ENCODE results near the gene PHKB.

Gene PHKB

DNA sequence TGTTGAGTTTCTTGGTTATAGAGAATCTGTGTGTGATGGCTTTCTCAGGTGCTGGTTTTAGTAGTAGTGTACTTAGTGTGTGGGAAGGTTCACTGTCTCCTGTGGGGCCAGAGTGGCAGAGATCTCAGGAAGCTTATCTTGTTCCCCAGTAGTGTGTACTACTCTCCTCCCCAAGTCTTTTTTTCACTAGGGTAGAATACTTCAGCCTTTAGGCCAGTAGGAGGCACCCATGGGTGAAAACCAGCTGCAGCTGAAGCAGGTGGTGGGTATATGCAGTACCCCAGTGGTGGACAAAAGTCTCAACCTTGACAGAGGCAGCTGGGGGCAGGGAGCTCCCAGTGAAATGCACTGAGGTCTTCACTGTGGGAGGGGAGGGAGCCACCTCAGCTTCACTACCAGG lies 109.9 kb downstream of the PHKB start:
- DNase-seq (ENCODE audit: low spot score), result no peak

DNA sequence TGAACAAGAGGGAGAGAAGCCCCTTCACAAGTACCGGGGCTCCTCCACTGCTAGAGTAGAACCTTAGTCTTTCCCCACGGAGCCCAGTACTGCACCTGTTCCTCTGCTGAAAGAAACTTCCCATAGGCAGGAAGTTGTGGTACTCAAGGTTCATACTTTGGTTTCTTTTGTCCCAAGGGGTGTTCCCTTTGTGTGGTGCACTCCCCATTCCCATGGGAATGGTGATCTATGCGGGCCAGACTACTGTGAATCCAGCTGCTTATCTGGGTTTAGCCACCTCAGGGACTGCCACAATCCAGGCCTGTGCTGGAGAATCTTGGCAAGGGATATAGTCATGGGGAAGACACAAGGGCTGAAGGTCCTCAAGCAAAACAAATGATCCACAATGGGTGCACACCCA lies 110.6 kb downstream of the PHKB start:
- no peak for DNase-seq (ENCODE audit: low spot score)

DNA sequence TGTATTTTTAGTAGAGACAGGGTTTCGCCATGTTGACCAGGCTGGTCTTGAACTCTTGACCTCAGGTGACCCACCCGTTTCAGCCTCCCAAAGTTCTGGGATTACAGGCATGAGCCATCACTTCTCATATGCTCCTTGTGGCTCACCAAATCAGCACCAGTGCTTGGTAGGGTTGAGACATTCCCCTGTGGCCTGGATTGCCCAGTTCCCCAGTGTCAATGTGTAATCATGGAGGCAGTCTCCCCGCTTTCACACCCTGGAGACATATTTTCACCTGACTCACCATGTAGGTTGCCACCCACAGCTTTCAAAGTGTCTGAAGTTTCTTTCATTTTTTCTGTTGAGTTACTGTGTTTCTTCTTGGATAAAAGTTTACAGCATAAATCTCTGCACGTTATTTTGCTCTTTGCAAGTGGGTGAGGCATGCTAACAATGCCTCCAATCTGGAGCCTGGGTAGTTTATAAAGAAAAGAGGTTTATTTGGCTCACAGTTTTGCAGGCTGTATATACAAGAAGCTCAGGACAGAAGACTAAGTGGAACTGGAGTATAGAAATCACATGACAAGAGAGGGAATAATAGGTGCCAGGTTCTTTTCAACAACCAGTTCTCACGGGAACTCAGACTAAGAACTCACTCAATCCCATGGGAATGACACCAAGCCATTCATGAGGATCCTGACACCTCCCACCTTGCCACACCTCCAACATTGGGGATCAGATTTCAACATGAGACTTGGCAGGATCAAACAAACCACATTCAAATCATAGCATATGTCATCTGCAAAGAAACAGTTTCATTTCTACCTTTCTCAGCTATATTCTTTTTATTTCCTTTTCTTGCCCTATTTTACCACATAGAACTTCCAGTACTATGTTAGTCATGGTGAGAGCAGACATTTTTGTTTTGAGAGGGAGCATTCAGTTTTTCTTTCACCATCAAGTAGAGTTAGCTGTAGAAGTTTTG lies 113.2 kb downstream of the PHKB start:
- no peak for DNase-seq (ENCODE audit: low spot score)

DNA sequence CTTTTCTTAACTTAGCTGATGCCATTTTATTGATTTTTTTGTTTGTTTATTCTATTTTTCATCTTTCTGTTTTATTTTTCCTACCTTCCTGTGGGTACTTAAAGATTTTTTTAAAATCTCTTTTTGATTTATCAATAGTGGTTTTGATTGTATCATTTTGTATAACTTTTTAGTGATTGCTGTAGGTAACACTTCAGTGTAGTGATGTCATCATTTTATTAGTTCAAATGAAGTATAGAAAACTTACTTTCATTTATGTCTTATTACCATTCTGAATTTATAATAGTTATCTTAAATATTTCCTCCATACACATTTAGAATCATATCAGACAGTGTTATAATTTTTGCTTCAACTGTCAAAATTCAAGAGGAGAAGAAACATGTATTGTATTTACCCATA lies 115.9 kb downstream of the PHKB start:
- DNase-seq (ENCODE audit: low spot score), result no peak

DNA sequence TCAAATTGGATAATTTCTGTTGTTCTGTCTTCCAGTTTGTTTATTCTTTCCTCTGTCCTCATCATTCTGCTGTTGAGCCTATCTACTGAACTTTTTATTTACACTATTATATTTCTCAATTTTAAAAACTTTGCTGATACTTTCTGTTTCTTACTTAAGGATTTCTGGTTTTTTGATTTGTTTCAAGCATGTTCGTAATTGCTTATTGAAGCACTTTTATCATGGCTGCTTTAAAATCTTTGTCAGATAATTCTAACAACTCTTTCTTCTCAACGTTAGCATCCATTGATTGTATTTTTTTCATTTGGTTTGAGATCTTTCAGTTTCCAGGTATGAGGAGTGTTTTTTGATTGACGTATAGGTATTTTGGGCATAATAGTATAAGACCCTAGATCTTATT lies 116.9 kb downstream of the PHKB start:
- no peak for DNase-seq (ENCODE audit: low spot score)

DNA sequence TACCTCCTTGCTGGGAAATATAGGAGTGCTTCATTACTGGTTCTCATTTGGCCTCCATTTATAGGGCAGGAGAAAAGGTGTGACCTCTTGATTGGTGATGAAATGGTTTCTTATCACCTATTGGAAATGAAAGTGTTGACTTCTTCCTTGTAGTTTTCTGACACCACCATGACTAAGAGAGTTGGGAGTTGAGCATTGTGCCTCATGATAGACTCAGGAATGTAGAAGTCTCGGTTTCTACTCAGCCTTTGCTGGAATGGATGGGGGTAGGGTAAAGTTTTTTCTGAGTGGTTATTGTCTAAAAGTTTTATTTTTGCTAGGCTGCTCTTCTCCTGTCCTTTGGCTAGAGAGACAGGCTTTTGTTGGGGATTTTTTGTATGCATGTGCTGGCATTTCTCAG lies 117.4 kb downstream of the PHKB start:
- no peak for DNase-seq (ENCODE audit: low spot score)

DNA sequence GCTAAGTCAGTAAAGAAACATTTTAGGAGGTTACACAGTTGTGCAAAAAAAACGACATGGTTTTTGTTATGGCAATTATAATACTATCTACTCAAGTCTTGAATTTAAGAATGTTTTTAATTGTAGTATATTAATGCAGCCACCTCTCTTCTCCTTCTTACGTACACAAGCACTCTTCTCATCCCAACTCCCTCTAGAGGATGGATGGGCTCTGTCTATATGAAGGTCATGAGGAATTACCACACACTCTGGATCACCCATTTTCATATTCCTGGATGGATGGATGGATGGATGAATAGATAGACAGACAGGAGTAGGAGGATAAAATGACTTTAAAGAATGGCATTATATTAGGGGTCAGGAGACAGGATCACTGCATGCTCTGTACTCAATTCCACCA lies 120.0 kb downstream of the PHKB start:
- no peak for DNase-seq (ENCODE audit: low spot score)

DNA sequence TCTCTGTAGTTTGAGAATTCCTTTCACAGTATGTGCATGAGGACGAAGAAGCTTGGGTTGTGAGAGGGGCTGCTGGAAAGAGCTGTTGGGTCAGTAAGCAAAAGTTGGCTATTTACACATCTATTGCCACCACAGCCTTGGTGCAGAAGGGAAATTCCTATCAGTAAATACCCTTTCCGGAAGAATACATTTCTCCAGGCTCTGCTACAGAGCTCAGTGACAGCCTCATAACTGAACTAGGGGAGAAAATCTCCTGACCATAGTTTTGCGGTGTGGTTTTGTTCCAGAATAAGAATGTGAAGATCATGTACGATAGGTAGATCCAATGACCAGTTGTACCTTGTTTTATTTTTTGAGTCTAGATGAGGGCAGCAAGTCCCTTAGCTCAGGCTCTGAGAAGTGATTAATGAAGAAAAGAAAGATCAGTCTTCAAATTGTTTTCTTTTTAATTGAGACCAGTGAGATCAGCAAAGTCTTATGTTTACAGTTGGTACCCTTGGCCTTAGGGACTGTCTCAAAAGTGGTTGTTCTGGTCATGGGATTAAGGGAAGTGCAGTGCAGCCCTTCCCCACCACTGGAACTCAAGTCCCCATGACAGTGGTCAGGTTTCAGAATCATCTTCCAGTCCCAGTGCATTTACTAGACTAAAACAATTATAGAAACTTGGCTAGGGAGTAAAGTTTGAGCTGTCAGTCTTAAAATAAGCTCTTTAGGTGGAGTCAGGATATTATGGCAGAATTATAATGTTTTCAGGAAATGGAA lies 123.5 kb downstream of the PHKB start:
- no peak for DNase-seq (ENCODE audit: low spot score)

DNA sequence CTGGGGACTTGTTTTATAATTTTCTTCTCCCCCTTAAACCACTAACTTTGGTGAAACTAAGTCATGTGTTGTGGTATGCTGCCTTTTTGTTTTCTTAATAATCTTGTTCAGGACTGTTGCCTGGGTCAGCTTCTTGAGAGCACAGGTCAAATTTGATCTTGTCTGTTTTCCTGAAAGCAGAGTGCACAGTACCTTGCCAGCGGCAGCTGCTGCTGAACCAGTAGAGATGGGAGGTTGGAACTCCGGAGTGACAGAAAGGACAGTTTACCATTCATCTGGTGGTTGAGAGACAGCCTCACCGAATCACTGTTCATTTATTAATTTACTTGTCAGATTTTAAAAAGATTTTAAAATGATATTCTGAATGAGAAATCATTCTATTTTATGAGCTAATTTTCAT lies 125.0 kb downstream of the PHKB start:
- no peak for DNase-seq (ENCODE audit: low spot score)

DNA sequence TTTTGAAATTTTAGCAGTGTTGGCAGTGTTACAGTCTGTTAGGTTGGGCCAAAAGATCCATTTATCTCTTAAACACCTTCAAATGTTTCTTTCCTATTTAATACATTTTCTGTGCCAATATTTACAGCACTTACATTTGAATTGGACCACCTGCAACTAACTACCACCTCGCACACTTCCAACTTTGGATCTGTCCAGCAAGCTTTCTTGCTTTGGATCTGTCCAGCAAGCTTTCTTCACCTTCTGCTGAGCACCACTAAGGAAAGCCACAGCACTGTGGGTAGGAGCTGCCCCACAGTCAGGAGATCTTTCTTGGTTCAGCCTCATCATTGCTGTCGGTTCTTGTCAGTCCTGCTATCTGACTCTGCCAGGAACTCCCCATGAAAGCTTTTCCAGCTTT lies 129.3 kb downstream of the PHKB start:
- DNase-seq (ENCODE audit: low spot score), result no peak

DNA sequence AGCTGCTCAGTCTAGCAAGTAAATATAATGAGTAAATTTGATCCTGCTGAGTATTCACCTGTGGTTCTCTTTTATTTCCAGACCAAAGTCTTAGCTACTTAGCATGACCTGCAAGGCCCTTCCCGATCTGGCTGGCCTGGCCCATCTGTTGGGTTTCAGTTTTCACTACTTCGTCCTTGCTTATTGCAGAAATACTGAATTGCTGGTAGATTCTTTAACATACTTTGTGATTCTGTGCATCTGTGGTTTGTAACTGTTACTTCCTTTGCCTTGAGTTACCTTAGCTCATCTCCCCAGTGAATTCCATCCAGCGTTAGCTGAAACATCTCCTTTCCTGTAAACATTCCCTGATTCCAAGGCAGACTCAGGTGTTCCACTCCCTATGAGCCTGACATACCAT lies 131.1 kb downstream of the PHKB start:
- no peak for DNase-seq (ENCODE audit: low spot score)

DNA sequence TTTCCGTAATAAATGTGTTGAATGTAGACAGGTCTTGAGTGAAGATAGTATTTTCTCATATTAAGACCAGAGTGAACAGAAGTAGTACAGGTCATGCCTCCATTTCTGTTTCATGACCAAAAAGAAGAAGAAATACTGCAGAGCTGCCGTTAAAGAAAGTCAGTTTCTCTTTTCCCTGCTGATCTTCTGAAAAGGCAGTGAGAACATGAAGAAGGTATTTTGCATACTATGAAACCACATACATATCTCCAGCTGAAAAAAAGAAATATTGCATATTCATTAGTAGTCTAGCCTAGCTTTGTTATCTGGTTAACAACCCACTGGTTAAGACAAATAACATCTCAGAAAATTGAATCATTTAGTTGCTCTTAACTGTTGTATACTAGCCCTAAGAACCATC lies 138.4 kb downstream of the PHKB start:
- DNase-seq (ENCODE audit: low spot score), result no peak

DNA sequence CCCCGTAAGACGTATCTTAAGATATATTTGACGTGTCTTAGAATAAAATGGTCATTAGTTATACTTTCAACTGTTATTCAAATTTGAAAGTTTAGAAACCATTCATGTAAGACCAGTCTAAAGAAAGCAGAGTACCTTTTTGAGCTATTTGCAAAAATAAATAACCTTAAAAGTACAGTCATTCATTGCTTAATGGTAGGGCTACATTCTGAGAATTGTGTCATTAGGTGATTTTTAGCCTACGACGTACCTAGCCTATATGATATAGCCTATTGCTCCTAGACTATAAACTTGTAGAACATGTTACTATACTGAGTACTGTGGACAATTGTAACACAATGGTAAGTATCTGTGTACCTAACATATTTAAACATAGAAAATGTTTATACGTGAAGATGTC lies 139.2 kb downstream of the PHKB start:
- DNase-seq (ENCODE audit: low spot score), result no peak

DNA sequence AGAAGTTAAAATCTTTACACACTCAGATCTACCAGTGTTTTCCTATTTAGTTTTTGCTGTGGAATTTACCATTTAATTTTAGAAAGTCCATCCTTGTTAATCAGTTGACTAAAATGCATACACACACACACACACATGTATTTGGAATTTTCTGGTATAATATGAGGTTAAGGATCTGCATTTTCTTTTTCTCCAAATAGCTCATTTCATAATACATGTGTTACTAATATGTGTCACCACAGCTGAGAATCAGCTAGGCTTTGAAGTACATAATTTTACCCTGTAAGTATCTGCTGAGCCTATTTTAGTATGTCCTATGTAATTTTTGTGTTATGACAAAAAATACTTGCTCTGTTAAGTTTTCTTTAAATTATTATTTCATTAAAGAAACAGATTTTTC lies 143.2 kb downstream of the PHKB start:
- no peak for DNase-seq (ENCODE audit: low spot score)

DNA sequence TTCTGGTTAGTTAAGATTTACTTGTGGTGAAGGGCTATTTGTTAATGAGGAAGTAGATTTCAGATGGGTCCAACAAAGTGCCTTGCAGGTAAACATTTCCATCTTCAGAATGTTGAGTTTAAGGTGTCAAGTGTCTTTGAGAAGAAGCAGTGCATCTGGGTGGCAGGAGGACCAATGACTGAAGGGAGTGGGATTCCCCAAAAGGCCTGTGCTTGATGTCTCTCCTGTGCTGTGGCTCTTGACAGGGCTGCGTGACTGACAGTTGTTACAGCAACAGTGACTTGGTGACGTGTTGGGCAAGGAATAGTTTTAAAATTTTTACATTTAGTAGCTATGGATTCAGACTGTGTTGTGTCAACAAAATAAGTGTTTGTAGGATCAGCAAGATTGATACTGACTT lies 149.9 kb downstream of the PHKB start:
- DNase-seq (ENCODE audit: low spot score), result no peak

DNA sequence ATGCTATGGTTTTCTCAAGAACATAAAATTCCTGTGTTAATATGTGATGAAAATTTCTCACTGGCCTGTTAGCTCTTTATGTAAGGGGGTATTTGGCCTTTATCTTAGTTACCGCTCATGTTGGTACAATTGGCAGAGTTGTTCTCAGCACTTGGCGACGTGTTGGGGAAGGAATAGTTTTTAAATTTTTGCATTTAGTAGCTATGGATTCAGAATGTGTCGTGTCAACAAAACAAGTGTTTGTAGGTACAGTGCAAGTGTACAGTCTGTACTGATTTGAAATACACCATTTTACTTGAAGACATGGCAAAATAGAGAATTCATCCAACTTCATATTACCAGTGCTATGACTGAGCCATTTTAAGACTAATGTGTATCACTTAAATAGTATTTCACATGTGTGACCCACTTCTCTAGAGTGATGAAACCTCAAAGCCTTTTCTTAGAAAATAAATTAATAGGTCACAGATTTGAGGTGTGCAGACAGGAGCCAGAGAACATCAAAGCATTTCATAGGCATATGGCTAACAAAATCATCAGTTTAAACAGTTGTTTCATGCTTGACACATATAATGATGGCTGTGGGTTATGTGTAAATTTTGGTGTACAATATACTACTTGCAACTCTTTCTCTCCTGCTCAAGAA lies 150.8 kb downstream of the PHKB start:
- no peak for DNase-seq (ENCODE audit: low spot score)

DNA sequence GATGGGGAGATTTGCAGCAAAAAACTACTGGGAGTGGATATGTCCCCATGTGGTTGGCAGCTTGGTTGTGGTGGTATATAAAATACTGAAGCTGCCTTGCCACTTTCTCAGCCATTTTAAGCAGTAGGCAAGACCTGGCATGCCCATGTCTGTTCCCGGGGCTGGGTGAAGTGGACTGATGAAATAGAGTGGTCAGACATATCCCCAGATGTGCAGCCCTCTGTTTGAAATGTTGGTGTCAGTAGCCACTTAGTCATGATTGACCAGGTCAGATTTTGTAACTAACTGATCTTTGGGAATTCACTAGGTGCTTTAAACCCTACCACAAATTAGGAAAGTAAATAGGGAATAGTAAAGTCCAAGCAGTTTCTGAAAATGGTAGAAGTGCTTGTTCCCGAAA lies 151.6 kb downstream of the PHKB start:
- no peak for DNase-seq (ENCODE audit: low spot score)

DNA sequence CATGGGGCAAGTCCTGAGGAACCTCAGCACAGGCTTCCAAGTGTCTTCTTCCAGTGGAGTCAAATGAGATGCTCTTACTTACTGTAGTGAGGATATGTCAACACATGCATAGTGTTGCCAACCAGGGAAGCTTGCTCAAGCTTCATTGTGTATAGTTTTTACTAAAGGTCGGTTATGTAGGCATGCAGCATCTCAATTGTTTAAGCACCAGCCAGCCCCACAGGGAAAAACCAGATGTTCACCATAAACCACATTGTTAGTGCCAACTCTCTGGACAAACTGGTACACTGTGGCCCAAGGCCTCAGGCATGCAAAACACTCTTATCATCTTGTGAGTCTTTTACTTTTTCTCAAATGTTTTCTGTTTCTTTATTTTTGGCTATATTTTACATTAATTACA lies 152.1 kb downstream of the PHKB start:
- no peak for DNase-seq (ENCODE audit: low spot score)

DNA sequence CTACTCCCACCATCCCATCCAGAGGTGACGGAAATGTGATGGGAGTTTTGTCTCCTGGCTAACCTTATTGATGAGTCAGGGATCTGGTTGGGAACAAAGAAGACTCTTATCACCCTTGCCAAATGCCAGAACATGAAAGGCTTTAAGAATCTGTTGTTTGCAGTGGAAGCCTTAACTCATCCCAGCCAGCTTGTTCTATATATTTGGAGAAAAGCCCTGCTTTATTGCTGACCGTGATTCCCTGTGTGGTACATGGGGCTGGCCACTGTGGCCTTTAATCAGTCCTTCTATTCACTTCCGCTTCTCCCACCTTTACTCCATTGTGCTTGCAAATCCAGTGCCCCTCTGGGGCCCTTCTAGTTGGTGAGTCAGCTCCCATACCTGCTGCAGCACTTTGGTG lies 156.6 kb downstream of the PHKB start:
- peak; percentile 52 for DNase-seq (ENCODE audit: low spot score)

DNA sequence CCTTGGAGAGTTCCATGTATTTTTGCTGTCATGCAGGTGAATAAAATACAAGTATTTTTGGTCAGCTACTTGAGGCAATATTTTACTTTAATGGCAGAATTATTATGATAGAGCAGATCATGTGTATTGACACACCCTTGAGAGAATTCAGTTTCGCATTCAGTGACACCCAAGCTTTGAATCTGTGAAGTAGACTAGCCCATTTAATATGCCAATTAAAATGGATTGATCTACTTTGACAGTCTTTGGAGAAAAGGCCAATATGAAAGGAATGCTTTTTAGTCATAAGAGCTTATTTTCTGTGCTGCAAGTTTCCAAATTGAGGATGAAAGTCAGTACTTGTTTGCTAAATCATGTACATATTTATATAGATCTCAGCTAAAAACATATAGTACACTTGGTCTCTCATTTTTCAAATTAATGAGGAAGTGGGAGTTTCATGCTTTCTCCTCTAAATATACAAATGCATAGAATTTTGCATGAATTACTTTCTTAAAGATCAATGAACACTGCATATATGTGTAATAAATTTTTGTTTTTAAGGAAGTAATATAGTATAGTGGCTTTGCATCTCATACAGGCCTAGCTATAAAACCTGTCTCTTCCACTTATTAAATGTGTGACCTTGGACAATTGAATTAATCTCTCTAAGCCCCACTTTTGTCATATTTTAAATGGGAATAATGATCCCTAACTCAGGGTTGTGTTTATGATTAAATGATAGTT lies 161.5 kb downstream of the PHKB start:
- no peak for DNase-seq (ENCODE audit: low spot score)

DNA sequence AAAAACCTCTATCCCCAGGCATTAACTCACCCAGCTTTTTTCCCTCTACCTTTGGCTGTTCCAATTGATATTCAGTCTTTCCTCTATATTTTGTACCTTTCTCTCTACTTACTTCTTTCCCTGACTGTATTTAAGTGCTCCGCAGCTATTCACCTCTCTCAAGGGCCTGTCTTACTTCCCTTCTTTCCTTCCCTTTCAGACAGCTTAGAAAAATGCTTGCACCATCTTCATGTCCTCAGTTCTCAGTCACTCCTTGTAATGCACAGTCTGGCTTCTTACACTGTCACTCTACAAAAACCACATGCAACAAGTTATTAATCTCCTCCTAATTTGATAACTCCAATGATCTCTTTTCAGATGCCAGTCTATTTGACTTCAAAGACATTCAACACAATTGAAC lies 163.4 kb downstream of the PHKB start:
- no peak for DNase-seq (ENCODE audit: low spot score)

DNA sequence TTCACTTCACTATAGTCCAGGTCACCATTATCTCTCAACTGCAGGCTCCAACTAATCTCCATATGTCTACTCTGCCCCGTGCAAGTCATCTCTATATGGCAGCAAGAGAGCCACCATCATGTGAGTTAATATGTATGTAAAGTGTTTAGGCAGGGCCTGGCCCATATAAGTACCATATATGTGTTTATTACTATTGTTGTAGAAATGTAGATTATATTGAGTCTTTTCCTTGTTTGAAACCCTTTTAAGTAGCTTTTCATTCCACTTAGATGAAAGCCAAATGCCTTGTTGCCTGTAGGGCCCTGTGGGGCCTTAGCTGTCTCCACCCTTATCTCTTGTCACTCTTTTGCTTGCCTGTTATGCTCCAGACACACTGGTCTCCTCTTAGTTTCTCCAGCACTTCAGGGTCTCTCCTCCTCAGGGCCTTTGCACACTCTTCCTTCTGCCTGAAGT lies 164.0 kb downstream of the PHKB start:
- no peak for DNase-seq (ENCODE audit: low spot score)
